ENCODE results near the gene SCNN1A.

Gene SCNN1A

DNA sequence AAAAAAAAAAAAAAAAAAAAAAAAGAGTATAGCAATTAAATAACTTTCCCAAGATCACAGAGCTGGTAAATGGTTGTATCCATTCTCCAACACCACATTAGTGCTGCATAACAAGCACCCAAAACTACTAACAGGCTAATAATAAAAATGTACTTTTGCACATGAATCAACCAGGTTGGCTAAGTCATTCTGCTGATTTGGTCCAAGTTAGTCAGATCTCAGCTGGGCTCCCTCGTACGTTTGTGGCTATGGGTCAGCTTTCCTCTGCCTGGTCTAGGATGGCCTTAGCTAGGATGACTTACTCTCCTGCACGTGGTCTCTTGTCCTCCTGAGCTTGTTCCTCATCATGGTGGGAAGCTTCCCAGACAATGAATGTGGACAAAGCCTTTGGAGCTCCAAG is 72.7 kb downstream of the SCNN1A start:
- POLR2A ChIA-PET (ENCODE audit: low non-redundant PET) = no interaction called here
- TF ChIP-seq, protein P1, sequence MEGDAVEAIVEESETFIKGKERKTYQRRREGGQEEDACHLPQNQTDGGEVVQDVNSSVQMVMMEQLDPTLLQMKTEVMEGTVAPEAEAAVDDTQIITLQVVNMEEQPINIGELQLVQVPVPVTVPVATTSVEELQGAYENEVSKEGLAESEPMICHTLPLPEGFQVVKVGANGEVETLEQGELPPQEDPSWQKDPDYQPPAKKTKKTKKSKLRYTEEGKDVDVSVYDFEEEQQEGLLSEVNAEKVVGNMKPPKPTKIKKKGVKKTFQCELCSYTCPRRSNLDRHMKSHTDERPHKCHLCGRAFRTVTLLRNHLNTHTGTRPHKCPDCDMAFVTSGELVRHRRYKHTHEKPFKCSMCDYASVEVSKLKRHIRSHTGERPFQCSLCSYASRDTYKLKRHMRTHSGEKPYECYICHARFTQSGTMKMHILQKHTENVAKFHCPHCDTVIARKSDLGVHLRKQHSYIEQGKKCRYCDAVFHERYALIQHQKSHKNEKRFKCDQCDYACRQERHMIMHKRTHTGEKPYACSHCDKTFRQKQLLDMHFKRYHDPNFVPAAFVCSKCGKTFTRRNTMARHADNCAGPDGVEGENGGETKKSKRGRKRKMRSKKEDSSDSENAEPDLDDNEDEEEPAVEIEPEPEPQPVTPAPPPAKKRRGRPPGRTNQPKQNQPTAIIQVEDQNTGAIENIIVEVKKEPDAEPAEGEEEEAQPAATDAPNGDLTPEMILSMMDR (conservative IDR thresholded peaks at IDR 0.05; ENCODE audit: low read depth) = no peak
- H3K27ac ChIP-seq = no peak overlapping the region
- no peak for DNase-seq (ENCODE audit: low spot score)
- CTCF ChIA-PET = interaction anchor here (0.6 kb wide), 1 partner anchor 9 kb away, joined by 3 read pairs; no protein-coding TSS in a partner anchor

DNA sequence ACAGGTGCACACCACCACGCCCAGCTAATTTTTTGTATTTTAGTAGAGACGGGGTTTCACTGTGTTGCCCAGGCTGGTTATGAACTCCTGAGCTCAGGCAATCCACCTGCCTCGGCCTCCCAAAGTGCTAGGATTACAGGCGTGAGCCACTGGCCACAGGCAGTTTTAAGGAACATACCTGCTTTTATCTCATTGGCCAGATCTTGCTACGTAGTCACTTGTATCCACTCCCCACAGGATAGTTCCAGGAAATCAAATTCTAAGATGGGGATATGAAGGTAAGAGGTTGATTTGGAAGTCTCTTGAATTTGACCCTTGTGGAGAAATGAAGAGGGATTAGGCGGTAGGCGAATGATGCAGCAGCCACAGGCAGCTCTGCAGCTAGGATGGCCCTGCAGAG is 73.6 kb downstream of the SCNN1A start:
- CTCF ChIA-PET = interaction anchor here (0.7 kb wide), 1 partner anchor 17 kb away, joined by 3 read pairs; no protein-coding TSS in a partner anchor
- POLR2A ChIA-PET (ENCODE audit: low non-redundant PET) = no interaction called here
- H3K27ac ChIP-seq = no peak overlapping the region
- DNase-seq (ENCODE audit: low spot score) = no peak
- TF ChIP-seq, protein P1 (conservative IDR thresholded peaks at IDR 0.05; ENCODE audit: low read depth) = no peak

DNA sequence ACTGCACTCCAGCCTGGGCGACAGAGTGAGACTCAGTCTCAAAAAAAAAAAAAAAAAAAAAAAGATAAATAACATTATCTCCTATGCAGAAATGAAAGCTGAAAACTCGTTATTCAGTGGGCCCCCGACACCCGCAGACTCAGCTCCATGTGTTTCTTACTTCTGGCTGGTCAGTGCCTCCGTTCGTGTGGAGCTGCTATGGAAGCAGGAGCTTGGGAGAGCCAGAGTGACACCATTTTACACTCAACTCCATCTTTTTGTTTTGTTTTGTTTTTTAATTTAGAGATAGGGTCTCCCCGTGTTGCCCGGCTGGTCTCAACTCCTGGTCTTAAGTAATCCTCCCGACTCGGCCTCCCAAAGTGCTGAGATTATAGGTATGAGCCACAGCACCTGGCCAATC is 78.2 kb downstream of the SCNN1A start:
- TF ChIP-seq, protein P1 (conservative IDR thresholded peaks at IDR 0.05; ENCODE audit: low read depth) = no peak
- ChIA-PET POLR2A (ENCODE audit: low non-redundant PET) (interaction anchor here (0.6 kb wide), 1 partner anchor 79 kb away, joined by 4 read pairs; no protein-coding TSS in a partner anchor), CTCF (interaction anchor here (0.6 kb wide), 1 partner anchor 135 kb away, joined by 4 read pairs; no protein-coding TSS in a partner anchor)
- no peak for DNase-seq (ENCODE audit: low spot score)
- H3K27ac ChIP-seq = no peak overlapping the region
